ENCODE data around the gene PKIG. TPM values are rescaled to one million over a fixed set of nuclear protein-coding genes. Genes with fewer than 3 reads are reported as not detected.

The PKIG gene
- total and polyA plus RNA-seq, 2 donors (not counting 3 experiments of a cell fraction or from before 2014, with no cell fraction given) = 135 to 167 TPM

DNA sequence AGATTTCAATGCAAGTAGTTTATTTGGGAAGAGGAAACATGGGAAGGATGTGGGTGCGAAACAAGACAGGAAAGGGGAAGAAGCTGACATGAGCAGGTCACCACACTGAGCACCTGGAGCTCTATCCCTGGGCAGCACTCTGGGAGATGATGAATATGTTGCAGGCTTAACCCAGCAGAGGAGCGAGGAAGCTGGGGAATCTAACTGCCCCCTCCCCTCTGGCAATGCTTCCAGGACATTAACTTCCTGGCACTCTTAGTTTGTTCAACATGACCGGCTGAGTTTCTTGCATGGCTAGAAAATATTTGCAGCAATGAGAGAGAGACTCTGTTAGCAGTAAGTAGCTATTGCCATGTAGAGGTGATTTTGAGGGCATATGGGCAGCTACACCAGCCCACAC is 74.1 kb downstream of the PKIG start:
- Histone ChIP-seq H3K4me3 (replicated peaks in 1 of 3; ENCODE audit: insufficient read depth in 1 of 3, low read depth in 1 of 3, low read length in 3 of 3) (no peak overlapping the region), H2AFZ (ENCODE audit: low read depth, low read length) (no peak overlapping the region), H4K20me1 (replicated peaks; ENCODE audit: control insufficient read depth, extremely low read depth, insufficient read depth, low read length) (no peaks in the 10 kb centered on the region), H3K4me1 (ENCODE audit: control insufficient read depth, extremely low read depth, insufficient read depth, low read length) (peaks cover 3% of the 10 kb centered on the region), H3K79me2 (ENCODE audit: control insufficient read depth, insufficient read depth, low read length) (no peaks in the 10 kb centered on the region), H3K9me3 (replicated peaks; ENCODE audit: control insufficient read depth, insufficient read depth, low read length) (no peaks in the 10 kb centered on the region), H3K9me1 (replicated peaks; ENCODE audit: control insufficient read depth, extremely low read depth, insufficient read depth, low read length) (no peaks in the 10 kb centered on the region), H3K4me2 (ENCODE audit: insufficient read depth, low read length) (no peak overlapping the region), H3K36me3 (ENCODE audit: control insufficient read depth in 2 of 2, extremely low read depth in 1 of 2, insufficient read depth in 2 of 2, low read length in 2 of 2) (no peaks in the 10 kb centered on the region), H3K27ac (ENCODE audit: insufficient read depth, low read depth, low read length) (no peak overlapping the region), H3K27me3 (ENCODE audit: control insufficient read depth in 2 of 2, insufficient read depth in 2 of 2, low read length in 2 of 2) (peaks cover 19 to 24% of the 10 kb centered on the region in 2 experiments), H3K9ac (replicated peaks; ENCODE audit: extremely low read depth, insufficient read depth, low read length) (no peak overlapping the region)
- intact Hi-C loops (cut with micrococcal nuclease) = no loop called here
- no TSS peak for BruUV-seq (replicated peaks)
- dilution Hi-C loops (cut with MboI; ENCODE audit: extremely low pct_ligation_motif_present, low sequenced_read_pairs) = no loop called here
- TF ChIP-seq, protein P1, sequence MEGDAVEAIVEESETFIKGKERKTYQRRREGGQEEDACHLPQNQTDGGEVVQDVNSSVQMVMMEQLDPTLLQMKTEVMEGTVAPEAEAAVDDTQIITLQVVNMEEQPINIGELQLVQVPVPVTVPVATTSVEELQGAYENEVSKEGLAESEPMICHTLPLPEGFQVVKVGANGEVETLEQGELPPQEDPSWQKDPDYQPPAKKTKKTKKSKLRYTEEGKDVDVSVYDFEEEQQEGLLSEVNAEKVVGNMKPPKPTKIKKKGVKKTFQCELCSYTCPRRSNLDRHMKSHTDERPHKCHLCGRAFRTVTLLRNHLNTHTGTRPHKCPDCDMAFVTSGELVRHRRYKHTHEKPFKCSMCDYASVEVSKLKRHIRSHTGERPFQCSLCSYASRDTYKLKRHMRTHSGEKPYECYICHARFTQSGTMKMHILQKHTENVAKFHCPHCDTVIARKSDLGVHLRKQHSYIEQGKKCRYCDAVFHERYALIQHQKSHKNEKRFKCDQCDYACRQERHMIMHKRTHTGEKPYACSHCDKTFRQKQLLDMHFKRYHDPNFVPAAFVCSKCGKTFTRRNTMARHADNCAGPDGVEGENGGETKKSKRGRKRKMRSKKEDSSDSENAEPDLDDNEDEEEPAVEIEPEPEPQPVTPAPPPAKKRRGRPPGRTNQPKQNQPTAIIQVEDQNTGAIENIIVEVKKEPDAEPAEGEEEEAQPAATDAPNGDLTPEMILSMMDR (IDR thresholded peaks at IDR 0.05; ENCODE audit: extremely low read depth in 1 of 2, insufficient read depth in 1 of 2, low read depth in 1 of 2, low read length in 2 of 2) = no peak
- TF ChIP-seq POLR2AphosphoS5 (IDR thresholded peaks at IDR 0.05; ENCODE audit: insufficient read depth, low read depth, low read length) (no peak), JUN (IDR thresholded peaks at IDR 0.05; ENCODE audit: borderline replicate concordance, insufficient read depth, insufficient read length, low read depth) (no peak), MYC (IDR thresholded peaks at IDR 0.05; ENCODE audit: low read depth, low read length) (no peak), POLR2A (IDR thresholded peaks at IDR 0.05; ENCODE audit: low read depth, low read length) (no peak), GATA2 (IDR thresholded peaks at IDR 0.05; ENCODE audit: insufficient read depth, insufficient read length, low read depth, low read length) (no peak), FOS (IDR thresholded peaks at IDR 0.05; ENCODE audit: borderline replicate concordance, insufficient read depth, low read length) (no peak), EZH2 (IDR thresholded peaks at IDR 0.05; ENCODE audit: borderline replicate concordance, low read depth, low read length, severe bottlenecking) (no peak)
- TF ChIP-seq, protein P2, sequence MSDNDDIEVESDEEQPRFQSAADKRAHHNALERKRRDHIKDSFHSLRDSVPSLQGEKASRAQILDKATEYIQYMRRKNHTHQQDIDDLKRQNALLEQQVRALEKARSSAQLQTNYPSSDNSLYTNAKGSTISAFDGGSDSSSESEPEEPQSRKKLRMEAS (IDR thresholded peaks at IDR 0.05; ENCODE audit: insufficient read depth, insufficient read length) = no peak
- FAIRE-seq (no peak), DNase-seq (ENCODE audit: low read depth, low spot score) (no peak)
- ChIA-PET POLR2A (no interaction called here), CTCF (interaction anchor here (0.7 to 1.8 kb wide), 7 partner anchors 10 to 91 kb away, joined by 3 to 7 read pairs (median 3); no protein-coding TSS in a partner anchor)
